GM19328 (cell line): Measurements from ENCODE around the gene GABRR1.
A peak's percentile ranks its signal among the peaks of the same experiment; 100 is the strongest.
"Not testable (repeated sequence)": the region's sequence is repeated elsewhere in the genome, so short reads cannot be mapped to it uniquely, and the experiment has no call there.

Experiments used
- ATAC-seq: cut with Tn5 transposase; IDR thresholded peaks from one replicate; pipeline ENCODE4 v1.9.1; 2021; ENCODE audit warnings: mild to moderate bottlenecking, moderate library complexity; ENCODE audit not compliant: unreplicated experiment

GABRR1 gene

GRCh38 chr6:89161326-89162046, 55.7 kb downstream of the GABRR1 start:
- no peak for ATAC-seq

GRCh38 chr6:89160331-89161092, 56.6 kb downstream of the GABRR1 start:
- ATAC-seq, result no peak

GRCh38 chr6:89154131-89154530, 63.0 kb downstream of the GABRR1 start:
- ATAC-seq, result no peak

- no peak for ATAC-seq
Measured at GRCh38 chr6:89148016-89148750, 69.0 kb downstream of the GABRR1 start.

GRCh38 chr6:89146718-89147700, 70.1 kb downstream of the GABRR1 start:
- ATAC-seq, result peak; percentile 27

GRCh38 chr6:89145956-89146717, 71.0 kb downstream of the GABRR1 start, which contains the start of gene PM20D2:
Gene PM20D2 (plus strand): TSS chr6:89146055. CDS start chr6:89146145, 90 bp downstream.
- ATAC-seq, result peak; percentile 74

- peak; percentile 38 for ATAC-seq
Measured at GRCh38 chr6:89145091-89145955, 71.8 kb downstream of the GABRR1 start.

GRCh38 chr6:89144354-89144906, 72.7 kb downstream of the GABRR1 start:
- ATAC-seq, result peak; percentile 25

- no peak for ATAC-seq
Measured at GRCh38 chr6:89140347-89141156, 76.6 kb downstream of the GABRR1 start.

- no peak for ATAC-seq
Measured at GRCh38 chr6:89139509-89140346, 77.4 kb downstream of the GABRR1 start.

GRCh38 chr6:89138173-89138572, 79.0 kb downstream of the GABRR1 start:
- no peak for ATAC-seq

- no peak for ATAC-seq
Measured at GRCh38 chr6:89134723-89135122, 82.4 kb downstream of the GABRR1 start.

- no peak for ATAC-seq
Measured at GRCh38 chr6:89133981-89134380, 83.2 kb downstream of the GABRR1 start.

- no peak for ATAC-seq
Measured at GRCh38 chr6:89132057-89132456, 85.1 kb downstream of the GABRR1 start.

- ATAC-seq, result no peak
Measured at GRCh38 chr6:89131599-89131998, 85.6 kb downstream of the GABRR1 start.

GRCh38 chr6:89128256-89128671, 88.9 kb downstream of the GABRR1 start:
- ATAC-seq, result not testable (repeated sequence)
